Mesendoderm (in vitro differentiated cells): Measurements from ENCODE around the gene SMIM12.

Experiments
- DNase-seq: peaks from one replicate; pipeline ENCODE4 v3.0.0; 2013
- H2AK5ac ChIP-seq: 2 replicates; pipeline ENCODE4 v1.6.1; 2013; ENCODE audit warnings: low read length, inconsistent platforms
- H2BK120ac ChIP-seq: 2 replicates; pipeline ENCODE4 v1.6.1; 2013; ENCODE audit warnings: low read depth, mild to moderate bottlenecking, low read length, moderate library complexity, mixed read lengths
- H2BK15ac ChIP-seq: replicated peaks from 2 replicates; pipeline ENCODE4 v1.6.1; 2013; ENCODE audit warnings: low read depth, mild to moderate bottlenecking, moderate library complexity
- H2BK5ac ChIP-seq: 2 replicates; pipeline ENCODE4 v1.6.1; 2013; ENCODE audit warnings: low read length, inconsistent platforms
- H3K18ac ChIP-seq: 2 replicates; pipeline ENCODE4 v1.6.1; 2013; ENCODE audit warnings: mild to moderate bottlenecking, low read length, mixed read lengths
- H3K23ac ChIP-seq: one replicate; pipeline ENCODE4 v1.6.1; 2013; ENCODE audit warnings: low read length
- H3K27ac ChIP-seq: 2 replicates; pipeline ENCODE4 v1.5.1; 2013; ENCODE audit warnings: low read depth, mild to moderate bottlenecking, inconsistent platforms, low read length, moderate library complexity
- H3K27me3 ChIP-seq: 2 replicates; pipeline ENCODE4 v1.6.1; 2013; ENCODE audit warnings: low read length, control low read depth, mild to moderate bottlenecking, inconsistent platforms; ENCODE audit not compliant: insufficient read depth, poor library complexity
- H3K36me3 ChIP-seq: 2 replicates; pipeline ENCODE4 v1.6.1; 2013; ENCODE audit warnings: low read length, inconsistent platforms; ENCODE audit not compliant: control insufficient read depth, insufficient read depth
- H3K4ac ChIP-seq: one replicate; pipeline ENCODE4 v1.6.1; 2013; ENCODE audit warnings: low read depth, mild to moderate bottlenecking, low read length, moderate library complexity
- H3K4me1 ChIP-seq: 2 replicates; pipeline ENCODE4 v1.6.1; 2013; ENCODE audit warnings: low read depth, low read length, inconsistent platforms; ENCODE audit not compliant: control insufficient read depth
- H3K4me2 ChIP-seq: 2 replicates; pipeline ENCODE4 v1.6.1; 2013; ENCODE audit warnings: low read length
- H3K4me3 ChIP-seq: 2 replicates; pipeline ENCODE4 v1.5.1; 2013; ENCODE audit warnings: mild to moderate bottlenecking, low read length
- H3K56ac ChIP-seq: one replicate; pipeline ENCODE4 v1.6.1; 2013; ENCODE audit warnings: low read length
- H3K79me1 ChIP-seq: 2 replicates; pipeline ENCODE4 v1.6.1; 2013; ENCODE audit warnings: low read length, inconsistent platforms
- H3K79me2 ChIP-seq: 2 replicates; pipeline ENCODE4 v1.6.1; 2013; ENCODE audit warnings: mild to moderate bottlenecking, low read length; ENCODE audit not compliant: control insufficient read depth, insufficient read depth
- H3K9ac ChIP-seq: 2 replicates; pipeline ENCODE4 v1.6.1; 2013; ENCODE audit warnings: low read length, inconsistent platforms
- H4K5ac ChIP-seq: one replicate; pipeline ENCODE4 v1.6.1; 2013; ENCODE audit warnings: low read length
- H4K8ac ChIP-seq: one replicate; pipeline ENCODE4 v1.6.1; 2013; ENCODE audit warnings: low read depth, mild to moderate bottlenecking, control low read depth, low read length, moderate library complexity
- WGBS: extraction: QIAGEN DNeasy Blood & Tissue Kit; methylation state at CpG from one replicate; pipeline ENCODE4 v1.1.7; 2013; ENCODE audit warnings: low lambda C conversion rate, missing lambda C conversion rate; ENCODE audit not compliant: insufficient coverage; ENCODE audit errors: extremely low coverage; 5-methylcytosine and 5-hydroxymethylcytosine counted together

Gene SMIM12

GRCh38 chr1:34899471-34899870 is 39.9 kb upstream of the SMIM12 start:
- DNase-seq, result no peak
- no CpG with 5 or more reads among the region's 4 CpGs for WGBS

GRCh38 chr1:34898330-34898761 is 38.8 kb upstream of the SMIM12 start:
- no peak overlapping the region for H2AK5ac ChIP-seq
- H3K9ac ChIP-seq, result no peak overlapping the region
- H2BK120ac ChIP-seq, result no peak overlapping the region
- no peak overlapping the region for H3K27ac ChIP-seq
- no peak overlapping the region for H3K4me3 ChIP-seq
- no peaks in the 10 kb centered on the region for H3K36me3 ChIP-seq
- no peak overlapping the region for H3K23ac ChIP-seq
- H3K4ac ChIP-seq, result no peak overlapping the region
- H3K79me1 ChIP-seq, result no peaks in the 10 kb centered on the region
- H4K8ac ChIP-seq, result no peak overlapping the region
- H2BK5ac ChIP-seq, result no peak overlapping the region
- no peak for DNase-seq
- H3K4me1 ChIP-seq, result no peaks in the 10 kb centered on the region
- no peak overlapping the region for H3K18ac ChIP-seq
- H3K79me2 ChIP-seq, result no peaks in the 10 kb centered on the region
- no peak overlapping the region for H4K5ac ChIP-seq
- WGBS, result no CpG with 5 or more reads among the region's 2 CpGs
- H3K4me2 ChIP-seq, result no peak overlapping the region
- no peak overlapping the region for H3K56ac ChIP-seq
- no peak overlapping the region for H2BK15ac ChIP-seq
- no peaks in the 10 kb centered on the region for H3K27me3 ChIP-seq

More at GRCh38 chr1:34899471-34899870, 39.9 kb upstream of the SMIM12 start:
- no peak overlapping the region for H3K56ac ChIP-seq
- H3K27me3 ChIP-seq, result no peaks in the 10 kb centered on the region
- no peak overlapping the region for H2AK5ac ChIP-seq
- H3K36me3 ChIP-seq, result no peaks in the 10 kb centered on the region
- no peak overlapping the region for H3K4ac ChIP-seq
- H3K9ac ChIP-seq, result no peak overlapping the region
- H2BK15ac ChIP-seq, result no peak overlapping the region
- no peak overlapping the region for H4K5ac ChIP-seq
- no peak overlapping the region for H2BK5ac ChIP-seq
- H3K79me1 ChIP-seq, result no peaks in the 10 kb centered on the region
- no peak overlapping the region for H2BK120ac ChIP-seq
- H3K4me1 ChIP-seq, result no peaks in the 10 kb centered on the region
- H3K4me3 ChIP-seq, result no peak overlapping the region
- H3K4me2 ChIP-seq, result no peak overlapping the region
- no peak overlapping the region for H4K8ac ChIP-seq
- no peak overlapping the region for H3K27ac ChIP-seq
- H3K79me2 ChIP-seq, result no peaks in the 10 kb centered on the region
- no peak overlapping the region for H3K18ac ChIP-seq
- no peak overlapping the region for H3K23ac ChIP-seq

- H3K4me3 ChIP-seq, result no peak overlapping the region
- no peak overlapping the region for H3K18ac ChIP-seq
- H3K4me1 ChIP-seq, result no peaks in the 10 kb centered on the region
- no peak overlapping the region for H3K27ac ChIP-seq
- H3K56ac ChIP-seq, result no peak overlapping the region
- no peak overlapping the region for H3K23ac ChIP-seq
- H2BK120ac ChIP-seq, result no peak overlapping the region
- no peak overlapping the region for H3K4ac ChIP-seq
- no CpG with 5 or more reads among the region's 1 CpG for WGBS
- no peak overlapping the region for H3K4me2 ChIP-seq
- no peaks in the 10 kb centered on the region for H3K79me2 ChIP-seq
- H3K27me3 ChIP-seq, result no peaks in the 10 kb centered on the region
- no peak overlapping the region for H2BK15ac ChIP-seq
- H4K5ac ChIP-seq, result no peak overlapping the region
- H2BK5ac ChIP-seq, result no peak overlapping the region
- no peak overlapping the region for H4K8ac ChIP-seq
- no peaks in the 10 kb centered on the region for H3K36me3 ChIP-seq
- H3K79me1 ChIP-seq, result no peaks in the 10 kb centered on the region
- H3K9ac ChIP-seq, result no peak overlapping the region
- DNase-seq, result no peak
- no peak overlapping the region for H2AK5ac ChIP-seq
Observed at GRCh38 chr1:34896612-34897011, 37.1 kb upstream of the SMIM12 start.

GRCh38 chr1:34889705-34890104 is 30.2 kb upstream of the SMIM12 start:
- Histone ChIP-seq H3K27ac (no peak overlapping the region), H2AK5ac (no peak overlapping the region), H3K23ac (no peak overlapping the region), H3K18ac (no peak overlapping the region), H3K4me1 (no peaks in the 10 kb centered on the region), H3K4ac (no peak overlapping the region), H3K79me2 (no peaks in the 10 kb centered on the region), H3K79me1 (no peaks in the 10 kb centered on the region), H2BK5ac (no peak overlapping the region), H2BK120ac (no peak overlapping the region), H3K56ac (no peak overlapping the region), H4K5ac (no peak overlapping the region), H3K27me3 (no peaks in the 10 kb centered on the region), H4K8ac (no peak overlapping the region), H3K36me3 (no peaks in the 10 kb centered on the region), H3K9ac (no peak overlapping the region), H2BK15ac (no peak overlapping the region), H3K4me2 (no peak overlapping the region), H3K4me3 (no peak overlapping the region)
- WGBS, result no CpG with 5 or more reads among the region's 4 CpGs
- no peak for DNase-seq

- H3K18ac ChIP-seq, result no peak overlapping the region
- H4K5ac ChIP-seq, result no peak overlapping the region
- no peak overlapping the region for H3K9ac ChIP-seq
- no peak overlapping the region for H3K23ac ChIP-seq
- H3K4me3 ChIP-seq, result no peak overlapping the region
- no peak overlapping the region for H3K4me2 ChIP-seq
- no peak overlapping the region for H2BK5ac ChIP-seq
- no peaks in the 10 kb centered on the region for H3K27me3 ChIP-seq
- H3K27ac ChIP-seq, result no peak overlapping the region
- H2BK120ac ChIP-seq, result no peak overlapping the region
- no peak overlapping the region for H3K4ac ChIP-seq
- no peak for DNase-seq
- WGBS, result no CpG with 5 or more reads among the region's 4 CpGs
- H3K36me3 ChIP-seq, result no peaks in the 10 kb centered on the region
- H3K4me1 ChIP-seq, result no peaks in the 10 kb centered on the region
- H3K79me2 ChIP-seq, result no peaks in the 10 kb centered on the region
- no peak overlapping the region for H2BK15ac ChIP-seq
- no peaks in the 10 kb centered on the region for H3K79me1 ChIP-seq
- H4K8ac ChIP-seq, result no peak overlapping the region
- H3K56ac ChIP-seq, result no peak overlapping the region
- no peak overlapping the region for H2AK5ac ChIP-seq
Observed at GRCh38 chr1:34887593-34887992, 28.0 kb upstream of the SMIM12 start.
